GM13977 (cell line): Measurements from ENCODE around the gene GSTO1.

ENCODE experiments used
- DNase-seq: peaks from one replicate; pipeline ENCODE4 v3.0.0; 2012; ENCODE audit warnings: low spot score
- in situ Hi-C: fragments of 300-500 bp; cut with MboI; formaldehyde crosslinking; loops from one replicate; pipeline ENCODE4 v1.12.0; 2022; ENCODE audit warnings: low sequenced_read_pairs, low pct_unique_long_range_greater_than_20kb, mixed read lengths, inconsistent platforms; ENCODE audit not compliant: unreplicated experiment
- TF ChIP-seq, protein P1 (sequence below): IDR thresholded peaks from 2 replicates; pipeline ENCODE4 v1.5.1; 2012; ENCODE audit warnings: mild to moderate bottlenecking, control low read depth; ENCODE audit not compliant: insufficient read depth; ENCODE audit errors: extremely low read depth, missing control alignments

The GSTO1 gene

DNA sequence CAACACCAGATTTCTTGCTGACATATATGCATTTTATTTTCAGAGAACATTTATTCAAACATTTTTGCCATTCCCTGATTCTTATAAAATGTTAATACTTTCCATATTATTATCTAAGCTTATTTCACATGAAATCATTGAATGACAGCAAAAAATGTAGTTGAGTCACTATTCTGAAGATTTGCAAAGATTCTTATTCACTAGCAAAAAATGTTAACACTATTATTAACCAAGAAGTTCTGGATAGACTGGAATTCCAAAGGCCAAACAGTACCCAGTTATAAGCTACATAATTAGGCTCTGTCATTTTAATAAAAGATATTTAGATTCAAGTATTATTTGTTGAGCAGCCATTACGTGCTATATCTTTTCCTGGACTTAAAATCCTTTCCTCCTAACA is 18.6 kb downstream of the GSTO1 start:
- in situ Hi-C loops: no loop called here
- DNase-seq: no peak
- TF ChIP-seq, protein P1, sequence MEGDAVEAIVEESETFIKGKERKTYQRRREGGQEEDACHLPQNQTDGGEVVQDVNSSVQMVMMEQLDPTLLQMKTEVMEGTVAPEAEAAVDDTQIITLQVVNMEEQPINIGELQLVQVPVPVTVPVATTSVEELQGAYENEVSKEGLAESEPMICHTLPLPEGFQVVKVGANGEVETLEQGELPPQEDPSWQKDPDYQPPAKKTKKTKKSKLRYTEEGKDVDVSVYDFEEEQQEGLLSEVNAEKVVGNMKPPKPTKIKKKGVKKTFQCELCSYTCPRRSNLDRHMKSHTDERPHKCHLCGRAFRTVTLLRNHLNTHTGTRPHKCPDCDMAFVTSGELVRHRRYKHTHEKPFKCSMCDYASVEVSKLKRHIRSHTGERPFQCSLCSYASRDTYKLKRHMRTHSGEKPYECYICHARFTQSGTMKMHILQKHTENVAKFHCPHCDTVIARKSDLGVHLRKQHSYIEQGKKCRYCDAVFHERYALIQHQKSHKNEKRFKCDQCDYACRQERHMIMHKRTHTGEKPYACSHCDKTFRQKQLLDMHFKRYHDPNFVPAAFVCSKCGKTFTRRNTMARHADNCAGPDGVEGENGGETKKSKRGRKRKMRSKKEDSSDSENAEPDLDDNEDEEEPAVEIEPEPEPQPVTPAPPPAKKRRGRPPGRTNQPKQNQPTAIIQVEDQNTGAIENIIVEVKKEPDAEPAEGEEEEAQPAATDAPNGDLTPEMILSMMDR: no peak

DNA sequence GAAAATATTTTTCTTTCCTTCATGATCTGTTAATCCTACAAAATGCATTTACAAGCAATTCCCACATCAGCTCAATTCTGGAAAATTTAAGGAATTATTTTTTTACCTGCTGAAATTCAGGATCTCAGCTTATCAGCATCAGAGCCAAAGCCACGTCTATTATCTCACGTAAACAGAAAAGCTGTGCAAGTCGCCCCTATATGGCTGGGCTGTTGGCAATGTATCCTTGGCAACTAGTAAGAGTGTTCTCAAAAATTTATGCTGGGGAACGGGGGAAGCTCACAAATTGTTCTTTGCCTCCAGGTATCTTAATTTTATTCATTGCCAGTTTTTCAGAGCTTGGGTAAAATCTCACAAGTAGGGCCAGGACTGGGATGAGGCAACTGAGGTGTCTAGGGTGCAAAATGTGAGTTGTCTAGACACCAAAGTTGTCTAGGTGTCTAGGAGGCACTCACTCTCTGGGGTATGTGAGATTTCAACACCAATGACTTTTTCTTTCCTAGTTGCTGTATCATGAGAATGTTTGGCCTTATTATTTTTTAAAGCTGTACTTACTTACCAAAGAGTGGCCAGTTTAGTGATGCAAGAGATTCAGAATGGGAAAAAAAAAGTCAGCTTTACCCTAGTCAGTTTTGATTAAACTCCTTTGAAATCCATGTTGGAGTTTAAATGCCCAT is 19.3 kb downstream of the GSTO1 start:
- in situ Hi-C loops: no loop called here
- TF ChIP-seq, protein P1: no peak
- DNase-seq: no peak

DNA sequence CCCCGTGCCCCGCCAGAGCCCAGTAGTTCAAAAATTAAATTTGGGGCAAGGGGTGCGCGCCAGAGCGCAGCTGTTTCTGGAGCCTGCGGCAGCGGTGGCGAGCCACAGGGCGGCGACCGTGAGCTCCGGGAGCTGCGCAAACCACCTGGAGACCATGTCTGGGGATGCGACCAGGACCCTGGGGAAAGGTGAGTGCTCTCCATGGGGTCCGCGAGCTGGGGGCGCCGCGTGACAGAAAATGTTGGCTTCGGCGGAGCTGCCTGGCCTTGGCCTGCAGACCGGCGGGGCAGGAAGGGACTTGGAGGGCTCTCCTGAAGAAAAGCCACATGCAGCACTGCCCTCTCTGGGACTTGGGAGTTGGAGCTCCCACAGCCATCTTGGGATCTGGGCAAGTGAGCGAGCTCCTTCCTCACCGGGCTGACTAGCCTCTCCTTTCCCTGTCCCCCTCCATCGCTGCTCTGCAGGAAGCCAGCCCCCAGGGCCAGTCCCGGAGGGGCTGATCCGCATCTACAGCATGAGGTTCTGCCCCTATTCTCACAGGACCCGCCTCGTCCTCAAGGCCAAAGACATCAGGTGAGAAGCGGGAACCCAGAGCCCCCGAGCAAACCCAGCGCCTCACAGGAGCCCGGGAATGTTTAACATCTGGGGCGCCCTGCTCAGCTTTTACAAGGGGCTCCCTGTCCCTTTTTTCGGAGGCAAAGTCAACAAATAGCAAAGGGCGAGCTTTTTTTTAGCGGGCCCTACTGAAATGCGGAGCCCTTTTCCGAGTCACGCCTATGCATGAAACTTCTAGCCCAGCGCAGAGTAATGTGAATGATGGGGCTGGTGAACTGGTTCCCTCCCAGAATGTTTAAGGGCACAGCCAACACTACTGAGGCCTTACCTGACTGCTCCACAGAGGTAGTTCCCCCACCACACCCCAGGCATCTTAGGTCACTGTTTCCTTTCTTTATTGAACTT is 20.4 kb downstream of the GSTO1 start:
- in situ Hi-C loops: no loop called here
- peak; percentile 63 for DNase-seq
- TF ChIP-seq, protein P1: peak; percentile 78

DNA sequence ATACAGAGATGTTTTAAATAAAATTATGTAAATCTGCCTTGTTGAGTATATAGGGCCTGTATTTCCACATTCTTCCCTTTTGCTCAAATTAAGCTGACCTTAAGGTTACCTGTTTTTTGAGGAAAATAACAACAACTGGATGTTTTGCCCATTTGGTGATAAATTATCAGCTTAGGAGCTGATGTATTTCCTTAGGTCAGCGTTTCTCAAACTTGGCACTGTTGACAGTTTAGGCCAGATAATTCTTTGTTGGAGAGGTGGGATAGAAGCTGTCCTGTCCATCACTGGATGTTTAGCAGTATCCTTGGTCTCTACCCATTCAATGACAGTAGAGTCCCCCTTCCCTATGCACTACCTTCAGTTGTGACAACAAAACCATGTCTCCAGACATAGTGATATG is 21.5 kb downstream of the GSTO1 start:
- DNase-seq: no peak
- TF ChIP-seq, protein P1: no peak
- in situ Hi-C loops: no loop called here

DNA sequence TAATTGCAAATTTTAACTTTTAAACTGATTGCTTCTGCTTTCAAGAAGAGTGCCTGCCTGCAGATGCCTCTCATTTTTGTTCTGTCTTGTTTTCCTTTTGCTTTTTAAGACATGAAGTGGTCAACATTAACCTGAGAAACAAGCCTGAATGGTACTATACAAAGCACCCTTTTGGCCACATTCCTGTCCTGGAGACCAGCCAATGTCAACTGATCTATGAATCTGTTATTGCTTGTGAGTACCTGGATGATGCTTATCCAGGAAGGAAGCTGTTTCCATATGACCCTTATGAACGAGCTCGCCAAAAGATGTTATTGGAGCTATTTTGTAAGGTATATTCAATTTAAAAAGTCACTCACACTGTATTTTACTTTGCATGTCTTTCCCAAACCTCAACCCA is 23.1 kb downstream of the GSTO1 start:
- TF ChIP-seq, protein P1: no peak
- in situ Hi-C loops: no loop called here
- no peak for DNase-seq

DNA sequence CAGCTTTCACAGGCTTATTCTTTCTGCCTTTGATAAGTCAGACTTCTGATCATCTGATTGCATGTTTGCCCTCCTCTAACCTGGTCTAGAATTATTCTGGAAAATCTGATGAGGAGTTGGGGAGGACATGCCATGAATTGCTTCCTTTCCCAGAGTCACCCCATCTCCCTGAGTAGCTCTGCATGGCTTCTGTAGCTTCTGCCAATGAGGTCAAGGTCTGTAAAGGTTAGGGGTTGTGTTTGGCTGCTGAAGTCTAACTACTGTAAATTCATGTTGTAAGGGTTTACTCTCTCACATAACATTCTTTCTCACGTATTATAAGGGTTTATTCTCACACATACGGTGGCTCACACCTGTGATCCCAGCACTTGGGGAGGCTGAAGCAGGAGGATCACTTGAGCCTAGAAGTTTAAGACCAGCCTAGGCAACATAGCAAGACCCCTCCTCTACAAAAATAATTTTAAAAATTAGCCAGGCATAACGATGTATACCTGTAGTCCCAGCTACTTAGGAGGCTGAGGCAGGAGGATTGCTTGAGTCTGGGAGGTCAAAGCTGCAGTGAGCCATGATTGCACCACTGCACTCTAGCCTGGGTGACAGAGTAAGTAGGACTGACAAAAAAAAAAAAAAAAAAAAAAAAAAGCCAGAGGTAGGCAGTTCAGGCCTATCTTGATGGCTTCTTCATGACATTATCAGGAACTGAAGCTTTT is 25.0 kb downstream of the GSTO1 start:
- DNase-seq: no peak
- in situ Hi-C loops: no loop called here
- TF ChIP-seq, protein P1: no peak
